ENCODE measurements around the gene GAB1. TPM values are rescaled to one million over a fixed set of nuclear protein-coding genes. Genes with fewer than 3 reads are reported as not detected.
A peak's percentile ranks its signal among the peaks of the same experiment; 100 is the strongest.

The GAB1 gene
- total and polyA plus RNA-seq, 3 experiments from 2014 or later = 0.02 to 0.95 (median 0.15) TPM

DNA sequence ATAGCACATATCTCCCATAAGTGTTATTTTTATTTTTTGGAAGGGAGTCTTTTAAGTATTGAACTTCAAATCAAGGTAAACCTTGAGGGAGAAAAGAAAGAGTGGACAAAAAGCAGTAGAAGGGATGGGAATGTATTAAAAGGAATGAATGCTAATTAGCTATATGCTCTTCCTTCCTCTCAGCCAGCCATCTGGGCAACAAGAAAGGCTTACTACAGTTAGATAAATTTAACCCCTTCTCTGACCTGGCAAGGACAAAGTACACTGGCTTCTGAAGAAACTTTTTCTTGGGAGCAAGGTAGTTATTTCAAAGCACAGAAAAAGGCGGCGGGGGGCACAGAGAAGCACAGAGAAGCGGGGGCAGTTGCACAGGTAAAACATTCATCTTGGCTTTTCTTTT, 54.6 kb downstream of the GAB1 start:
- no peak for DNase-seq
- Mint-ChIP-seq H3K27ac (no peak overlapping the region), H3K4me3 (no peak overlapping the region), H3K27me3 (peaks cover 10 to 39% of the 10 kb centered on the region in 2 donors), H3K36me3 (no peaks in the 10 kb centered on the region), H3K4me1 (no peaks in the 10 kb centered on the region), H3K9me3 (no peaks in the 10 kb centered on the region)
- Histone ChIP-seq H3K36me3 (ENCODE audit: insufficient read depth, low read length) (no peaks in the 10 kb centered on the region), H3K4me1 (ENCODE audit: insufficient read depth, low read length) (no peaks in the 10 kb centered on the region), H3K27me3 (ENCODE audit: insufficient read depth, low read length, poor library complexity, severe bottlenecking) (no peaks in the 10 kb centered on the region), H3K9me3 (ENCODE audit: low read length) (no peaks in the 10 kb centered on the region), H3K4me3 (ENCODE audit: low read length) (no peak overlapping the region), H3K27ac (ENCODE audit: low read depth, low read length) (no peak overlapping the region)
- POLR2A ChIA-PET = no interaction called here
- CTCF ChIA-PET = no interaction called here

DNA sequence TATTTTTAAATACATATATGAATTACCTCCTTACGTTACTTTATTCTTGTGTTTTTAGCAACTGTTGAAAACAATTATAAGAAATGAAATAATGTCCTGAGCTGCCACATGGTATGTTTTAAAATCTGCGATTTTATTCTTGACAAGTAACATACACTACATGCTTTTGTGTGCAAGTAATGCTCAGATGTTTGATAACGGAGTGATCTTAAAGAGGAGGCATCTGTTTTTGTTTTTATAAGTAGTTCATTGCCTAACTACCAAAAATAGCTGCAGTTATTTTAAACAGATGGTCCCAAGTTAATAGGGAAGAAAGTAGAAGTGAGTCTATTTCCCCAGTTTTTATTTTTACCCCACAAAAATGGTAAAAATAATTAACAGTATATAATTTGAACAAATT, 55.2 kb downstream of the GAB1 start:
- no peak for DNase-seq
- Mint-ChIP-seq H3K4me1 (no peaks in the 10 kb centered on the region), H3K9me3 (no peaks in the 10 kb centered on the region), H3K27me3 (peaks cover 10 to 44% of the 10 kb centered on the region in 2 donors), H3K27ac (no peak overlapping the region), H3K36me3 (no peaks in the 10 kb centered on the region), H3K4me3 (no peak overlapping the region)
- Histone ChIP-seq H3K4me1 (ENCODE audit: insufficient read depth, low read length) (no peaks in the 10 kb centered on the region), H3K27ac (ENCODE audit: low read depth, low read length) (no peak overlapping the region), H3K9me3 (ENCODE audit: low read length) (no peaks in the 10 kb centered on the region), H3K27me3 (ENCODE audit: insufficient read depth, low read length, poor library complexity, severe bottlenecking) (no peaks in the 10 kb centered on the region), H3K4me3 (ENCODE audit: low read length) (no peak overlapping the region), H3K36me3 (ENCODE audit: insufficient read depth, low read length) (no peaks in the 10 kb centered on the region)
- ChIA-PET POLR2A (no interaction called here), CTCF (no interaction called here)

DNA sequence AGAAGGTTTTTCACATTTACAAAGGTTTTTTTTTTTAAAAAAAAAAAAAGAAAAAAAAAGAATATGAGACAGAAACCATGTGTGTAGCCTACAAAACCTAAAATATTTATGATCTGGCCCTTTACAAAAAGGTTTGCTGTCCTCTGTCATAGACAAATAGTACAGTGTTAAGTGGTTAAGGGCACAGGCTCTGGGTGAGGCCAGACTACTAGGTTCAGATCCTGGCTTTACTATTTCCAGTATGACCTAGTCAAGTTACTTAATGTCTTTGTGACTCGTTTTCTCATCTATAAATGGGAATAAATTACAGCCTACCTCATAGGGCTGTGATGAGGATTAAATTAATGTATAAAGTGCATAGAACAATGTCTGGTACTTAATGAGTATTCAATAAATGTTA, 56.5 kb downstream of the GAB1 start:
- Mint-ChIP-seq H3K27me3 (peaks cover 3 to 36% of the 10 kb centered on the region in 2 donors), H3K36me3 (no peaks in the 10 kb centered on the region), H3K27ac (no peak overlapping the region), H3K4me3 (no peak overlapping the region), H3K9me3 (no peaks in the 10 kb centered on the region), H3K4me1 (no peaks in the 10 kb centered on the region)
- Histone ChIP-seq H3K4me3 (ENCODE audit: low read length) (no peak overlapping the region), H3K27me3 (ENCODE audit: insufficient read depth, low read length, poor library complexity, severe bottlenecking) (no peaks in the 10 kb centered on the region), H3K9me3 (ENCODE audit: low read length) (no peaks in the 10 kb centered on the region), H3K36me3 (ENCODE audit: insufficient read depth, low read length) (no peaks in the 10 kb centered on the region), H3K27ac (ENCODE audit: low read depth, low read length) (no peak overlapping the region), H3K4me1 (ENCODE audit: insufficient read depth, low read length) (no peaks in the 10 kb centered on the region)
- ChIA-PET CTCF (no interaction called here), POLR2A (no interaction called here)
- DNase-seq = no peak

DNA sequence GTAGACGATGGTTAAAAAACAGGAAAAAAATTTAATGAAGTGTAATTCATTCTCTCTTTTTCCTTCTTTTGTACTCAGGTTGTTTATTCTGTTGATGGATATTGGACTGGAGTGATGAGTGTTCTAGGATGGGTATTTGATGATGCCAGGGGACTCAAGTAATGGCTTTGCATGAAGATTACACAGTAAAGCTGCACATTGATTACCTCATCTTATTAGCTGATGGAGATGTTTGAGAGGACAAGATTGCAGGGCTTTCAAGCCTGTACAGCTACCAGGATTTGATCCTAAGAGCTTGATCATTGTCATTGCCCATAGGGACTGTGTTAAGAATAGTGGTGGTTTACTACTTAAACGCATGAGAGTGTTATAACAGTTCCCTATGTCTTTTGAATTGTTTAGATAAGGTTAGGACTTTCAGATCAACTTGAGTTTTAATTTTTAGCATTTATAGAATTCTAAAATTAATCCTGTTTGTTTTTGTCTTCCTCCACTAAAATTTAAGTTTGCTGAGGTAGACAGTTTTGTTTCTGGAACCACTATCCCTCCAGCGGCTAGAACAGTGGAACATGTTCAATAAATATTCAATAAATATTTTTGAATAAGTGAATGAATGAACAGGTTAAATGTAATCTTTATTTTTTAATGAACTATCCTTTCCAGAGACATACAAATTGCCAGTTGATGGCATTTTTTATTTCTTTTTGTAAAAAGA, 58.2 kb downstream of the GAB1 start:
- CTCF ChIA-PET = no interaction called here
- H3K4me1 ChIP-seq (ENCODE audit: insufficient read depth, low read length) = no peaks in the 10 kb centered on the region
- H3K9me3 ChIP-seq (ENCODE audit: low read length) = no peaks in the 10 kb centered on the region
- POLR2A ChIA-PET = no interaction called here
- H3K27me3 ChIP-seq (ENCODE audit: insufficient read depth, low read length, poor library complexity, severe bottlenecking) = no peaks in the 10 kb centered on the region
- peaks cover 2 to 5% (median 3%) of the 10 kb centered on the region in 3 donors for H3K4me1 Mint-ChIP-seq
- peaks cover 3 to 32% of the 10 kb centered on the region in 2 donors for H3K27me3 Mint-ChIP-seq
- no peak for DNase-seq
- H3K4me3 ChIP-seq (ENCODE audit: low read length) = no peak overlapping the region
- H3K27ac Mint-ChIP-seq = no peak overlapping the region
- H3K4me3 Mint-ChIP-seq = no peak overlapping the region
- no peak overlapping the region for H3K27ac ChIP-seq (ENCODE audit: low read depth, low read length)
- H3K9me3 Mint-ChIP-seq = no peaks in the 10 kb centered on the region
- no peaks in the 10 kb centered on the region for H3K36me3 Mint-ChIP-seq
- no peaks in the 10 kb centered on the region for H3K36me3 ChIP-seq (ENCODE audit: insufficient read depth, low read length)

DNA sequence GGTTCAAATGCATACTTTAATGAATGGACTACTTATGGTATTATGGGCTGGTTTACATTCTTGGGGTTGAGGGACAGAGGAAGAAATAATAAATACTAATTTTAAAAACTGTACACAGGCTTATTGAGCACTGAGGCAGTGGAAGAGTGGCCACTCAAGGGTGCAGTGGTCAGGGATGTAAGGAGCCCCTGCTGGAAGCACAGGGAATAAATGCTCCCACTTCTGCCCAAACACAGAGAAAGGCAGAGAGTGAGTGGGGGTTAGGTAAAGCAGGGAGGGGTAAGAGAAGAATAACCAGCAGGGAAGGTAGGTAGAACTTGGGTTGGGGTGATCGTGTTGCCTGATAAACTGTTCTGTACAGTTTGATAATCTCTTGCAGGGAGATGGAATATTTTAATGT, 60.0 kb downstream of the GAB1 start:
- no peak overlapping the region for H3K27ac ChIP-seq (ENCODE audit: low read depth, low read length)
- H3K27ac Mint-ChIP-seq = peak overlapping the region in 1 of 8 donors; percentile 59
- DNase-seq = no peak

DNA sequence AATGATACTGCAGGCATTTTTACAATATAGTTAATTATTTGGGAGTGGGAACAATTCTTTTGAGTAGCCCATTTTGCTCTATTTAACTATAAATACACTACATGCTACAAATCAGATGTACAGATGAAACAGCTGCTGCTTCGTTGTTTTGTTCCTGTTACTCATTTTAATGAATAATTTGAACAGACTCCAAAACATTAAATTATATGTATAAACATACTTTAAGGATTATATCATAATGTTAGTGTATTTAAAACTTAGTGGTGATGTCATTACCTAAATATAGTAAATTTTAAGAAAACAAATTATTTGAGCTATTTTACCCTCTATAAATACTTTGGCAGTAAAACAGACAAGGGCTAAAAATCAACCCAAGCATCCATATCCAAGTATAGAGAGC, 60.7 kb downstream of the GAB1 start:
- DNase-seq = no peak
- POLR2A ChIA-PET = no interaction called here

More for the DNA sequence above, 60.0 kb downstream of the GAB1 start:
- ChIA-PET POLR2A (no interaction called here), CTCF (interaction anchor here (1.1 kb wide), 1 partner anchor 37 kb away, joined by 3 read pairs; no protein-coding TSS in a partner anchor)
- peaks cover 0 to 27% of the 10 kb centered on the region in 2 donors for H3K27me3 Mint-ChIP-seq
- H3K36me3 Mint-ChIP-seq = no peaks in the 10 kb centered on the region
- no peak overlapping the region for H3K4me3 Mint-ChIP-seq
- no peaks in the 10 kb centered on the region for H3K27me3 ChIP-seq (ENCODE audit: insufficient read depth, low read length, poor library complexity, severe bottlenecking)
- peaks cover 2 to 5% (median 3%) of the 10 kb centered on the region in 3 donors for H3K4me1 Mint-ChIP-seq
- H3K36me3 ChIP-seq (ENCODE audit: insufficient read depth, low read length) = no peaks in the 10 kb centered on the region
- no peak overlapping the region for H3K4me3 ChIP-seq (ENCODE audit: low read length)
- no peaks in the 10 kb centered on the region for H3K9me3 Mint-ChIP-seq
- no peaks in the 10 kb centered on the region for H3K4me1 ChIP-seq (ENCODE audit: insufficient read depth, low read length)
- no peaks in the 10 kb centered on the region for H3K9me3 ChIP-seq (ENCODE audit: low read length)

DNA sequence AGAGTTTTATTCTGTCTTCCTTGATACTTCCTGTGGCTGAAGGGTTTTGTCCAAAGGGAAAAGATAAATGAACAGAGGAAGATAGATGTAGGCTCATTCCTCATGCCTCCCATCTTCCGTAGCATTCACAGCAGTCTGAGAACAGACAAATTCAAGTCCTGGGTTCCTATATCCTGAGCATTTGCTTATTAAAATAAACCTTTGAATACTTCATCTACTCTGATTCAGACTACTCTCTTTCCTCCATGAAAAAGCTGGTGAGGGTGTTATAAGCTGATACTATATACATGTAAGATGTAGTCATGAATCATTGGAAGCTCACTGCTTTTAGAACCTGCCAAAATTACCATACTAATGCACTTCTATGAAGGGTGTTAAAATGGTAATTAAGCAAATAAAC, 61.2 kb downstream of the GAB1 start:
- H3K4me3 ChIP-seq (ENCODE audit: low read length) = no peak overlapping the region
- no peaks in the 10 kb centered on the region for H3K36me3 ChIP-seq (ENCODE audit: insufficient read depth, low read length)
- ChIA-PET CTCF (interaction anchor here (1.1 to 1.5 kb wide), 2 partner anchors 15 to 35 kb away, joined by 3 read pairs; no protein-coding TSS in a partner anchor), POLR2A (no interaction called here)
- Mint-ChIP-seq H3K27me3 (peaks cover 0 to 21% of the 10 kb centered on the region in 2 donors), H3K9me3 (no peaks in the 10 kb centered on the region), H3K4me3 (no peak overlapping the region), H3K36me3 (no peaks in the 10 kb centered on the region), H3K27ac (no peak overlapping the region), H3K4me1 (peaks cover 2 to 9% (median 5%) of the 10 kb centered on the region in 3 donors)
- no peak for DNase-seq
- no peaks in the 10 kb centered on the region for H3K4me1 ChIP-seq (ENCODE audit: insufficient read depth, low read length)
- no peaks in the 10 kb centered on the region for H3K27me3 ChIP-seq (ENCODE audit: insufficient read depth, low read length, poor library complexity, severe bottlenecking)
- no peak overlapping the region for H3K27ac ChIP-seq (ENCODE audit: low read depth, low read length)
- no peaks in the 10 kb centered on the region for H3K9me3 ChIP-seq (ENCODE audit: low read length)

More for the DNA sequence above, 60.7 kb downstream of the GAB1 start:
- H3K4me1 Mint-ChIP-seq = peaks cover 2 to 5% (median 5%) of the 10 kb centered on the region in 3 donors
- no peak overlapping the region for H3K27ac ChIP-seq (ENCODE audit: low read depth, low read length)
- H3K27me3 Mint-ChIP-seq = peaks cover 0 to 25% of the 10 kb centered on the region in 2 donors
- H3K36me3 Mint-ChIP-seq = no peaks in the 10 kb centered on the region
- H3K4me1 ChIP-seq (ENCODE audit: insufficient read depth, low read length) = no peaks in the 10 kb centered on the region
- H3K9me3 Mint-ChIP-seq = no peaks in the 10 kb centered on the region
- H3K4me3 ChIP-seq (ENCODE audit: low read length) = no peak overlapping the region
- CTCF ChIA-PET = interaction anchor here (1.1 to 1.5 kb wide), 2 partner anchors 15 to 36 kb away, joined by 3 read pairs; no protein-coding TSS in a partner anchor
- no peak overlapping the region for H3K4me3 Mint-ChIP-seq
- H3K9me3 ChIP-seq (ENCODE audit: low read length) = no peaks in the 10 kb centered on the region
- no peaks in the 10 kb centered on the region for H3K36me3 ChIP-seq (ENCODE audit: insufficient read depth, low read length)
- no peaks in the 10 kb centered on the region for H3K27me3 ChIP-seq (ENCODE audit: insufficient read depth, low read length, poor library complexity, severe bottlenecking)
- H3K27ac Mint-ChIP-seq = no peak overlapping the region

DNA sequence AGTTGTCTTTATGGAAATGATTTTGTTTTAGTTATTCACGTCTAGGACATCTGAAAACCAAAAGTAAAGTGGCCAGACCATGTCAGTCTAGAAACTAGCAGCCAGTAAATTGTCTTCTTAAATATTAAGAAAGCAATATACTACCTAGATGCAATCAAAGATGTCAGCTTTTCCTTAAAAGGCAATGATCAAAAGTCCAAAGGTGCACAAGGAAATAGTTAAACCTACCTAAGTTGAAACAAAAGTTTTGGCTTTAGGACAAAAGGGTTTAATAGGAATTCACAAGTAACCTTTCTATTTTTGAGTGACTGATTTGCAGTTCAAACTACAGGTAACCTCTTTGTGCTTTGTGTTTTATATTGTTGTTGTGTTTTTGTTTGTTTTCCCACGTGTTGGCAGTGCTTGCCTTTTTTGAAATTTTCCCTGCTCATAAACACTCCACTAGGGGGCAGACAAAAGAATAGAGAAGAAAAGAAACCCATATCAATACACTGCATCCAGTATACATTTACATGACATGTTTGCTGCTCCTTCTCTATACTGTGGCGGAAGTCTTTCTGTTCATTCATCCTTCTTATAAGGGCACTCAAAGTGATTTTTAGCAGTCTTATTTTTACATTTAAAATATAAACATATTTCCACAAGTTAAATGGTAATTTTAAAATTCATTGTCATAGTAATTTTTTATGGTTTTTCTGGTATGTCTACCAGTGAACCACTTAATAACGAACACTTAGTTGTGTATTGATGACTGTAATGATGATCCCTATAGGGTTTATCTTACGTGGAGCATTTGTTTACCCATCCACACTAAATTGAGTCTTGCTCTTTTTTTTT, 62.7 kb downstream of the GAB1 start:
- H3K27me3 Mint-ChIP-seq = peaks cover 0 to 21% of the 10 kb centered on the region in 2 donors

More for the DNA sequence above, 62.7 kb downstream of the GAB1 start:
- Histone ChIP-seq H3K4me1 (ENCODE audit: insufficient read depth, low read length) (peaks cover under 1% of the 10 kb centered on the region), H3K4me3 (ENCODE audit: low read length) (no peak overlapping the region), H3K27ac (ENCODE audit: low read depth, low read length) (no peak overlapping the region), H3K36me3 (ENCODE audit: insufficient read depth, low read length) (no peaks in the 10 kb centered on the region), H3K9me3 (ENCODE audit: low read length) (no peaks in the 10 kb centered on the region), H3K27me3 (ENCODE audit: insufficient read depth, low read length, poor library complexity, severe bottlenecking) (no peaks in the 10 kb centered on the region)
- Mint-ChIP-seq H3K27ac (no peak overlapping the region), H3K4me1 (peaks cover 4 to 19% (median 14%) of the 10 kb centered on the region in 3 donors), H3K36me3 (no peaks in the 10 kb centered on the region), H3K9me3 (no peaks in the 10 kb centered on the region), H3K4me3 (no peak overlapping the region)
- POLR2A ChIA-PET = no interaction called here
- CTCF ChIA-PET = no interaction called here
- DNase-seq = peak in 1 of 5 donors; percentile 11
